EL (cell line): Measurements from ENCODE around the gene PLEKHO2.

Source experiments
- DNase-seq: peaks from one replicate; pipeline ENCODE4 v3.0.0-alpha.2; 2016

PLEKHO2 gene

DNA sequence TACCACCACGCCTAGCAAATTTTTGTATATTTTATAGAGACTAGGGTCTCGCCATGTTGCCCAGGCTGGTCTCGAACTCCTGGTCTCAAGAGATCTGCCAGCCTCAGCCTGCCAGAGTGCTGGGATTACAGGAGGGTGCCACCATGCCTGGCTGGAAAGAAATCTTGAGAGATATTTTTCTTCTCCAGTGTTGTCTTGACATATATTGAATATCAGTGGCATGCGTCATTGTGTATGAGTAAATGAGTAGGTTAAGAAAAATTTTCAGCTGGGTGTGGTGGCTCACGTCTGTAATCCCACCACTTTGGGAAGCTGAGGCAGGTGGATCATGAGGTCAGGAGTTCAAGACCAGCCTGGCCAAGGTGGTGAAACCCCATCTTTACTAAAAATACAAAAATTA, 12.7 kb upstream of the PLEKHO2 start:
- peak; percentile 67 for DNase-seq

DNA sequence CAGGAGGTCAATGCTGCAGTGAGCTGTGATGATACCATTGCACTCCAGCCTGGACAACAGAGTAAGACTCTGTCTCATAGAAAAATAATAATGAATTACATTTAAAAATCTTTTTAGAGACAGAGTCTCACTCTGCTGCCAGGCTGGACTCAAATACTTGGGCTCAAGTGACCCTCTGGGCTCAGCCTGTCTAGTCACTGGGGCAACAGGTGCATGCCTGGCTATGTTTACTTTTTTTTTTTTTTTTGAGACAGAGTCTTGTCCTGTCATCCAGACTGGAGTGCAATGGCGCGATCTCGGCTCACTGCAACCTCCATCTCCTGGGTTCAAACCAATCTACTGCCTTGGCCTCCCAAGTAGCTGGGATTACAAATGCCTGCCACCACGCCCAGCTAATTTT, 8.0 kb upstream of the PLEKHO2 start:
- DNase-seq = no peak

GRCh38 chr15:64836023-64836536, 5.6 kb upstream of the PLEKHO2 start:
- no peak for DNase-seq

GRCh38 chr15:64837502-64837901, 4.2 kb upstream of the PLEKHO2 start:
- no peak for DNase-seq

GRCh38 chr15:64841060-64841343, 713 bp upstream of the PLEKHO2 start:
- no peak for DNase-seq

- DNase-seq = no peak
Measured at GRCh38 chr15:64842096-64842939, 603 bp downstream of the PLEKHO2 start.

DNA sequence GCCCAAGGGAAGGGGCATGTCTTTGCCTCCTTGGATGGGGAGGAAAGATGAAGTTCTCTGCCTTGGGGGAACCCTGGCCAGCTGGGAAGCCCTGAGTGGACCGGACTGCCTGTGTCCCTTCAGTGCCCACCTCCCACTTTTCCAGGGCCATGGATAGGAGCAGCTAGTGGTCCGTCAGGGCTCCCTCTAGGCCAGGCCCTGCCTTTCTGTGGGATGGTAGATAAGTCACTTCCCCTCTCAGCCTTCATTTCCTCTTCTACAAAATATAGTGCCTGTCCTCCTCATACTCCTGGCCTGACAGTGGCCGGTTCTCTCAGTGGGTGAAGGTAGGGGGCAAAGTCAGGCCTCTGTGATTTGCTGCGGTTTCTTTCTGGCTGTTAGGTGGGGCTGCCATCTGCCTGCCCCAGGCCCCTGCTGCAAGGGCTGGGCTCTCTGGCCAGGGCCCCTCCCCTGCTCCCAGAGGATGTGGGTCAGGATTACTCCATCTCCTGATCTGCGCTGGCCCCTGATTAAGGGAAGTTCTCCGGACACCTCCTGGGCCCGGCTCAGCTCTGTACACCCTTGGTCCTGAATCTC, 1.4 kb downstream of the PLEKHO2 start:
- peak; percentile 72 for DNase-seq

- no peak for DNase-seq
Measured at GRCh38 chr15:64843991-64844390, 2.3 kb downstream of the PLEKHO2 start.

DNA sequence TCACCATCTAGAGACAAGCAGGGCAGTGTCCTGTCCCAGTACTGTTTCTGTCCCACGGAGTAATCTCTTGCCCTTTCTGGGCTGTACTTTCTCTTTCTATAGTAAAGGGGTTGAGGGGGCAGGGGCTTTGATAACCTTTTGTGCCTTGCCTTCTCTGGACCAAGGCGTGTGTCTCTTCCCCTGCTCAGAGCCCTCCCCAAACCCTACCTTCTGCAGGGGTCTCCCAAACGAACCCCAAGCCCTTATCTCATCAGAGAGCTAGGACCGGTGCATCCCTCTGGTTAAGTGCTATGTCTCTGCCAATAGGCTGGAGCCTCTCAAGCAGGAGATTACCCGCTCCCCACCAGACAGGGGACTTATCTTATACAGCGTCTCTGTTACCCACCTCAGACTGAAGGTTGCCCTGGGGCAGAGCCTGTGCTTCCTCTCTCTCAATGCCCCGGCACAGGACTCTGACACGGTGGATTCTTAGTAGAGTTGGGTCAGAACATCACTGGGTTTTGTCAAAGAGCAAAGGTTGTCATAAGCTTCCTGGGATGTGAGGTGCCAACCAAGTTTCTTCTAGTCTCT, 2.9 kb downstream of the PLEKHO2 start:
- DNase-seq = no peak

DNA sequence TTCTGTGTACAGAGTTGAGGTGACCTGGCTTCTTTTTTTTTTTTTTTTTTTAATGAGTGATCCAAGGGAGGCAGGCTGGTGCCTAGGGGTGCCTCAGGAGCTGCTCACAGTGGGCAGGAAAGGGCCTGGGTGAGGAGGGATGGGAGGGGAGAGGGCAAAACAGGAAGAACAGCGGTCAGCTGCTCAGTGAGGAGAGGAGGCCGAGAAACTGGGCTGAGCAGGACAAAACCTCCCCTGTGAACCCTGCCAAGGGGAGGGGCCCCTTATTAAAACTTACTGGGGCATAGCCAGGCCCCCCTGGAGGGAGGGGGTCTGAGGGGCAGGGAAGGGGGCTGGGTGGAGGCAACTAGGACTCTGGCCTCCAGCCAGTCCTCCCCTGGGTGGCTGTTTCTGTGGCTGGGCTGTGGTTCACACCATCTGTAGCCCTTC, 3.5 kb downstream of the PLEKHO2 start:
- no peak for DNase-seq

DNA sequence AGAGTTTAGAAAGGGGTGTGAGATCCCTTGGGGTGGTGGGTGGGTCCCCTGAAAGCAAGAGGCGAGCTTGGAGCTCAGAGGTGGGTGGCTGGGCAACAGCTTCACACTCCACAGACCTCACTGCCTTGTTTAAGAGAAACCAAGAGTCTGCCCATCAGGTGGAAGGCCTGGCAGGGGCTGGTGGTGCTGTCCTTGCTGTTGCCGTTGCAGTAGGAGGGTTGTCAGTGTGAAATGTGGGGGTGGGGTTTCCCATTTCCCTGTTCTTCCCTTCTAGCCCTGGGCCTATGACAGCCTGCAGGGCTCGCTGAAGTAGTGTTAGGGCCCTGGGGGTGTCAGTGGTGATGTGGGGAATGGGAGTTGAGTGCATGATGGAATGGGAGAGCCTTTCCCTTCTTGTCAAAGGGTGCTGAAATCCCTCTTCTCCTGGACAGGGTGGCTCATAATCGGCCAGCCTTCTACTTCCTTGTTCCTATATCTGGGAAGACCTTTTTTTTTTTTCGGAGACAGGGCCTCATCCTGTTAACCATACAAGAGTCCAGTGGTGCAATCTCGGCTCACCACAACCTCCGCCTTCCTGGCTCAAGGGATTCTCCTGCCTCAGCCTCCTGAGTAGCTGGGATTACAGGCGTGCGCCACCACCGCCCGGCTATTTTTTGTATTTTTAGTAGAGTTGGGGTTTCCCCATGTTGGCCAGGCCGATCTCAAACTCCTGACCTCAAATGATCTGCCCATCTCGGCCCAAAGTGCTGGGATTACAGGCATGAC, 4.3 kb downstream of the PLEKHO2 start:
- no peak for DNase-seq

DNA sequence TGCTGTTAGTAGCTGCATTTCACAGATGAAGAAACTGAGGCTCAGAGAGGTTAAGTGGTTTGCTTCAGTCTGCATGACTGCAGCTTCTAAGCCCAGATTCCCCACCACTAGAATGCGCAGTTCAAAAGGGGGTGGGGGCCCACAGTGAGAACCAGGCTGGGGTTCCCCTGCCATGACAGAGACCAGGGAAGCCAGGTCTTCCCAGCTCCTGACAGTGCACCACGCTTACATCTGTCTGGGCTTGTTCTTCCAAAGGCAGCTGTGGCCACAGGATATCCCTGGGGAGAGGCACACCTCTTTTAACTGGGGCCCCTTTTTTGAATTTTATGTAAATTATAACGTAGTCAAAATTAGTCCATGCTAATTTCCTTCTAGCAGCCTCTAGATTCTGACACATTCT, 5.3 kb downstream of the PLEKHO2 start:
- DNase-seq = no peak

- DNase-seq = no peak
Measured at GRCh38 chr15:64847448-64847847, 5.7 kb downstream of the PLEKHO2 start.

- DNase-seq = no peak
Measured at GRCh38 chr15:64847876-64848716, 6.4 kb downstream of the PLEKHO2 start.

GRCh38 chr15:64850778-64851502, 9.2 kb downstream of the PLEKHO2 start:
- DNase-seq = no peak

DNA sequence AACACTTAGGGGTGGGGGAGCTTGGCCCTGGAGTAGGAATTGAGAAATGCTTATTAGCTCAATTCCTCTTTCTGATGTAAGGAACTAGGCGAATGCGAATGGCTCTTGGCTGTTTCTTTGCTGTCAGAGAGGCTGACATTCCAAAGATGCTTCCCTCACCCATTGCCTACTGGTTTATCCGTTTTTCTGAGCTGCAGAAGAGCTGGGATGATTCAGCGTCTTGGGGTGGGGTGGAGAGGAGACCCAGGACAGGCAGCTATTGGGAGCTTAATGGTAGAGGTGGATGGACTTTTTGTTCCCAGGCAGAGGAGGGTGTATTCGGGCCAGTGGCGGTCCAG, 9.8 kb downstream of the PLEKHO2 start:
- peak; percentile 93 for DNase-seq

- peak; percentile 46 for DNase-seq
Measured at GRCh38 chr15:64854041-64854440, 12.3 kb downstream of the PLEKHO2 start.

- no peak for DNase-seq
Measured at GRCh38 chr15:64854526-64854925, 12.8 kb downstream of the PLEKHO2 start.

GRCh38 chr15:64855205-64855975, 13.7 kb downstream of the PLEKHO2 start:
- DNase-seq = peak; percentile 63

DNA sequence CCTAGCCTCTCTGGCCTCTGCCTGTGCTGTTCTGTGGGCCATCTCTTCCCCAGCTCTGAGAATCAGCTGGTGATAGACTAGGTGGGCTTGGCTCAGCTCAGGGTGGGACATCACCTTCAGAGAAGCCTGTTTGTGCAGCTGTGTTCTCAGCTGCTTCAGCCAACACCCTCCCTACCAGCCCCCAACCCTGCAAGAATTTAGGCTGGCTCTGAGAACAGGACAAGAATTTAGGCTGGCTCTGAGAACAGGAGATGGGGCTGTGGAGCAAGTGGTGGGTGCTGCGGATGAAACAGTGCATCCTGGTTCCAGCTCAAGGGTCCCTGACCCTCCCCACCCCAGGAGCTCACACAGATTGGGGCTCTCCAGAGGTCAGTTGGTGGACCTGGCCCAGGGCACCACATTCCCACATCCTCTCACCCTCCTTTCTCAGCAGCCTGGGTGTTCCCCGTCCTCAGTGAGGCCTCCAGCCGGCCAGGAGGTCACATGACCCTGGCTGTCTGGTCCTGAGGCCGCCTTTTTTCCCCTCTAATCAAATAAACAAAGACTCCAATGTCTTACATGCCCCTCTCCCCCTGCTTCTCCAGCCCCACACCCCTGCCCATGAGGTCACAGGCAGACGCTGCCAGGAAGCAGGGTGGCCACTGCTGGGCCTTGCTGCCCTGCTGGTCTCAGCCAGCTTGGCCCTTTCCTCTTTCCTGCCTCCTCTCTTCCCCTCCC, 14.9 kb downstream of the PLEKHO2 start:
- peak; percentile 71 for DNase-seq
